NOMO-1 (cell line): ENCODE data around the gene CUEDC1.

Experiments
- DNase-seq, 2 experiments: peaks; one replicate each; lab custom pipeline; 2025; ENCODE audit not compliant: unreplicated experiment in 2 of 2; lab: John Stamatoyannopoulos, UW

The CUEDC1 gene

GRCh38 chr17:57866723-57867122, 88.5 kb downstream of the CUEDC1 start:
- no peak for DNase-seq

DNA sequence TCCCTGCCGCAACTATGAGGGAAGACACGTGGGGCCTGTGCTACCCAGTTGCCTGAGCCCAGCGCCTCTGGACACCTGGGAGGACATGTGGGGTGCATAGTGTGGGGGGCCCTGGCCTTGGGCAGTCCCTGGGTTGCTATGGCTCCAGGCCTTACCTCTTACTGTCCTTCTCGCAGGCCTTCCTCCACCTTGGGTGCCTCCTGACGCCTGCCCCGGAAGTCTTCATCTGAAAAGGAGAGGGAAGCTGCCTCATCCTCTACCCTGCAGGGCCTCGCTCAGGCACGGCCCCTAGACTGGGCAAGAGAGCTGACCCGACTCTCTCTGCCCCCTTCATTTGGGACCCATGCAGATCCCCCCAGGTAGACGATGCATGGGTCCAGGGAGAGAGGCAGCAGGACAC, 88.9 kb downstream of the CUEDC1 start:
- DNase-seq = no peak

GRCh38 chr17:57864273-57864672, 90.9 kb downstream of the CUEDC1 start:
- no peak for DNase-seq

GRCh38 chr17:57862694-57863667, 92.2 kb downstream of the CUEDC1 start:
- DNase-seq = no peak

DNA sequence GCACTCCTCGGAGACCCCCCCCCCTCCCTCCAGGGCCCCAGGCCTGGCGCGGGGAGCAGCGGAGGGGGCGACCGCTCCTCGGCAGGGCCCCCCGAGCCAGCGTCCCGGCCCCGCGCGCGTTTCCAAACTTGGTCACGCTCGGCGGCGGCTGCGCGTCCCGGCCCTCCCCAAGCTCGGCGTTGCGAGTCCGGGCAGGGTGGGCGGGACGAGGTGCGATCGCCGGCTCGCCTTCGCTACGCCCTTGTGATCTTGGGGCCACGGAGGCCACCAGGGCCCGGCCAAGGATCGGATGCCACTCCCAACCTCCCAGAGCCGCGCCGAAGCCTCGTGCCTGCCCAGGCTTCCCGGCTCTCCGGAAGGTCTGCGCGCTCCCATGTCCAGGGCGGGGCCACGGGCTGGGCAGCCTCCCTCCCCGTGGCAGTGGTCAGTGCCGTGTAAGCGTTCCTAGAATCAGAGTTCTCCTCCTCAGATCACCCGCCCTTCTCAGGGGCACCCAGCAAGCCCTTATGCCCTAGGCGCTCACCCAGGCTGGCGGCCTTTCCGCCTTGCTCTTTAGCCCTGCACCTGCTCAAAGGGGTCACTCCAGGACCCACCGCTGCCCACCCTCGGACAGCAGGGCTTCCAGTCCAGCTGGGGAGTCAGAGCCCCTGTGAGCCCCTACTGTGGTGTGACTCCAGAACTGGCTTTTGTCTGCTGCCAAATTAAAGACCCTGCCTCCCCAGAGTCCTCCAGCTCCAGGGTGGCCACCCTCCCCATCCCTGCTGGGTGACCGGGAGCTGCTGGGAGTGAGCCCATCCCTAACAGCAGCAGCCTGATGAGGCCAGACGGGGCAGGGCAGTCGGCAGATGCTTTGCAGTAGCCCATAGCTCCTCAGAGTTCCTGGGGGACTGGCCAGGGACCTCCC, 93.2 kb downstream of the CUEDC1 start:
- DNase-seq = no peak

- DNase-seq = peak; percentile 90 to 92
These were observed 94.0 kb downstream of the CUEDC1 start for GRCh38 chr17:57861000-57861789.

GRCh38 chr17:57860414-57860999, 94.7 kb downstream of the CUEDC1 start:
- no peak for DNase-seq

GRCh38 chr17:57859601-57860413, 95.4 kb downstream of the CUEDC1 start:
- DNase-seq = no peak

GRCh38 chr17:57858838-57859237, 96.4 kb downstream of the CUEDC1 start:
- DNase-seq = no peak

DNA sequence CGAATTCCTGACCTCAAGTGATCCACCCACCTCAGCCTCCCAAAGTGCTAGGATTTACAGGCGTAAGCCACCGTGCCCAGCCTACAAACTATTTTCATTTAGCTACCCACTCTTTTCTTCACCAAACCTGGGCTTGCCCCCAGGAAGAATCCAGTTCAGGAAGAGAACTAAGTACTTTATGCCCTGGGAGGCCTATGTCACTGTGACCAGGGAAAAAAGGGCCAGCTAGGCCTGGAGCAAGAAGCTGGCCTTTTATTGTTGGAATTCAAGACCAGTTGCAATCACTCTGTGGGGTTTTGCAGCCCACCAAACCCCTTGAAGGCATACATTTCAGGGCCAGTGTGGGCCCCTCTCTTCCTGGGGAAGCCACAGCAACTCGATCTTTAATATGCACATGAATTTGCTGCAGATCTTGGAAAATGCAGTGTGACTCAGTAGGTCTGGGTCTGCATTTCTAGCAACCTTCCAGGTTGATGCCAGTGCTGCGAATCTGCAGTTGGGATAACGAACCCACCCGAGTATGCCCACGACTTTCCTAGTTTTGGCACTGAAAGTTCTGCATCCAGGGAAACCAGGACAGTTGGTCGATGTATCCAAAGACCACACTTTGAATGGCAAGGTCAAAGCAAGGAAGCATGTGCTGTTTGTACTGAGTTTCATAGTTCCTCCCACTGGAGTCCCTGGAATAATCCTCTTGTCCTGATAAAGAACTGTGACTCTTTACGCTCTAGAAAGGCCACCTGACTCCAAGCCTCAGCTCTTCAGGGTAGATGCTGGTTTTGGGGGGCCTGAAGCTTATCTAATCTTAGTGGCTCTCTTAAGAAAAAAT, 98.2 kb downstream of the CUEDC1 start:
- DNase-seq = no peak

- DNase-seq = no peak
These were observed 99.7 kb downstream of the CUEDC1 start for GRCh38 chr17:57855391-57856035.

DNA sequence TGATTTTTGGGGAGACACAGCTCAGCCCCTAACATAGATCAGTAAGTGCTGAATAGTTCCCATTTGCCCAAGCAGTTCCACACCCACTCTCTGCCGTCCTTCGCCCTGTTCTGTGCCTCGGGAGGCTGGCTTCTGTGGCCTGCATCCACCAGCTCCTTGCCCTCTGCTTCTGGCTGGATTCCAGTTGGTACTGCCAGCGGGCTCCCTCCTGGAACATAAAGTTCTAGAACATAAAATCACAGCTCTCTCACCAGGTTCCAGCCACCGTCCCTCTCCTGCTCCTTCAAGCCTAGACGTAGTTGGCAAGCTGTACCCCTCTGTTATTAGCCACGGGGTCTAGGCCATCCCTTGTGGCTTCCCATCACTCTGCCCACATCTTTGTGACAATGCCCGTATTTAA, 101.5 kb downstream of the CUEDC1 start:
- no peak for DNase-seq

DNA sequence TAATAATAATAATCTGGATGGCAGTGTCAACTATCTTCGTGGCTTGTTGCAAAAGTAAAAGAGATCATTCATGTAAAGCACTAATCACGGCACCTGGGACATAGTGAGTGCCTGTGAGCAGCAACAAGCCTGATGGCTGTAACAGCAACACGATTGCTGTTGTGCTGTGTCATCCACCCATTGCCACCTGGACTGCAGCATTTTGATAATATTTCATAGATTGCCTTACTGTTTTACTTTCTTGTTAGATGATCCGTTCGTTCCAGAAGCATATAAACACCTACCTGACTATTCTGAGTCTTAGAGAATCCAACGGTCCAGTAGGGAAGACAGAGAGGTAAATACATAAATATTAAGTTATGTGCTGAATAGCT, 102.3 kb downstream of the CUEDC1 start:
- no peak for DNase-seq

DNA sequence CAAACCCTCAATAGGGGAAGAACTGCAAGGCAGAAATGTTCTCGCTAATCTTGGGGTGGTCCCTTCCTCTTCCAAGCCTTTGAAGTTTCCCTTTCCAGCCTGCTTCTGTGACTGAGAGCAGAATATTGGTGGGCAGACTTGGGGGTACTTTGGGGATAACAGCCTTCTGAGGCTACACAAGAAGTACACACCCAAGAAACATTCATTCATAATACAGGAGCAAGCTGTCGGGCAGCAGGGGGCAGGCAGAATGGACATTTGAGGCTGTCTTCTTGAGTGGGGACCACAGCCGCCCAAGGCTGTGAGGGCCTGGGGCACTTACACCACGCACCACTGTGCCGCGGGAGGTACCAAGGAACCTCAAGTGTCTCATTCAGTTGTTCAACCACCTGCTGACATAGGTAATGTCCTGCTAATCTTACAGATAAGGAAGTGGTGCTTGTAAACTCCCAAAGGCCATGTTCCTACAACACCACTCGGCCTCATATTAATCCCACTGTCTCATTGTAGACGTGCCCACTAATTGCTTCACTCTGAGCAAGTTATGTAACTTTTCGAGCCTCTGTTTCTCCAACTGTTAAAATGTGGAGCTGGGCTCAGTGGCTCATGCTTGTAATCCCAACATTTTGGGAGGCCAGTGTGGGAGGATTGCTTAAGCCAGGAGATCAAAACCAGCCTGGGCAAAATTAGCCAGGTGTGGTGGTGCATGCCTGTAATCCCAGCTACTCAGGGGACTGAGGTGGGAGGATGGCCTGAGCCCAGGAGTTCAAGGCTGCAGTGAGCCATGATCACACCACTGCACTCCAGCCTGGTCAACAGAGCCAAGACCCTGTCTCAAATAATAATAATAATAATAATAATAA, 102.9 kb downstream of the CUEDC1 start:
- peak in 1 of 2 experiments; percentile 32 for DNase-seq

GRCh38 chr17:57849874-57850754, 105.1 kb downstream of the CUEDC1 start, which contains the start of gene MRPS23:
Gene MRPS23 (minus strand): TSS chr17:57850044. CDS start chr17:57850010, 34 bp downstream.
- peak; percentile 98 to 99 for DNase-seq
